ENCODE data around the gene RHBDL2.
"Not testable (repeated sequence)": the region's sequence is repeated elsewhere in the genome, so short reads cannot be mapped to it uniquely, and the experiment has no call there.

RHBDL2 gene

DNA sequence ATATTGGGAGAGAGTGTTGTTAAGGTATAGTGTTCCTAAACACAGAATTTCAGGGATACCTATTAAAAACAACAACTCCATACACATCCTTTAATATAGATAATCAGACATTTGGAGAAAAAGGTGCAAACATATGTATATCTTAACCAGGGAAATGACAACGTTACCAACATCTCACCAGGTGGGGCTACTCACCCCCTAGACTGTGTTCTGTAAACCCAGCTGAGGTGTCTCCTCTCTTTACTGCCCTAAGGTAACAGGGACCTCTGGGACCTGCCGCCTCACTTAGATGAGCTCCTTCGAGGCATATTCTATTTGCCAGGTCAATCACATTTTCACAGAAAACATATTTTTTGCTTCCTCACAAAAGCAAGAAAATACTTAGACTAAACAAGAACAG lies 95.4 kb downstream of the RHBDL2 start:
- no peak for TF ChIP-seq CTCF (IDR thresholded peaks at IDR 0.05)
- no peaks in the 10 kb centered on the region for H3K36me3 ChIP-seq (ENCODE audit: control insufficient read depth, insufficient read depth, low read length)
- no peaks in the 10 kb centered on the region for H3K9me3 ChIP-seq (ENCODE audit: control insufficient read depth, low read length)
- no peaks in the 10 kb centered on the region for H3K79me2 ChIP-seq
- H3K4me3 ChIP-seq (ENCODE audit: low read depth, low read length), result no peak overlapping the region
- no peak overlapping the region for H3K27ac ChIP-seq
- no peaks in the 10 kb centered on the region for H3K4me1 ChIP-seq
- H3K4me2 ChIP-seq (ENCODE audit: low read length), result no peak overlapping the region
- no peak overlapping the region for H2AFZ ChIP-seq
- no peak overlapping the region for H3K9ac ChIP-seq
- no peaks in the 10 kb centered on the region for H3K27me3 ChIP-seq (ENCODE audit: control insufficient read depth, insufficient read depth, low read length)

DNA sequence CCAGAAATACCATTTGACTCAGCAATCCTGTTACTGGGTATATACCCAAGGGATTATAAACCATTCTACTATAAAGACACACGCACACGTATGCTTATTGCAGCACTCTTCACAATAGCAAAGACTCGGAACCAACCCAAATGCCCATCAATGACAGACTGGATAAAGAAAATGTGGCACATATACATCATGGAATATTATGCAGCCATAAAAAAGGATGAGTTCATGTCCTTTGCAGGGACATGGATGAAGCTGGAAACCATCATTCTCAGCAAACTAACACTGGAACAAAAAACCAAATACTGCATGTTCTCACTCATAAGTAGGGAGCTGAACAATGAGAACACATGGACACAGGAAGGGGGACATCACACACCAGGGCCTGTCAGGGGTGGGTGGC lies 96.5 kb downstream of the RHBDL2 start:
- H3K27ac ChIP-seq; H3K4me3 ChIP-seq (ENCODE audit: low read depth, low read length); H3K9ac ChIP-seq; H3K9me3 ChIP-seq (ENCODE audit: control insufficient read depth, low read length); H3K36me3 ChIP-seq (ENCODE audit: control insufficient read depth, insufficient read depth, low read length); H3K79me2 ChIP-seq; H3K4me2 ChIP-seq (ENCODE audit: low read length); H3K27me3 ChIP-seq (ENCODE audit: control insufficient read depth, insufficient read depth, low read length); H3K4me1 ChIP-seq; H2AFZ ChIP-seq: not testable (repeated sequence)

GRCh38 chr1:38840281-38840680 lies 101.3 kb downstream of the RHBDL2 start:
- Histone ChIP-seq H3K79me2 (no peaks in the 10 kb centered on the region), H3K4me1 (no peaks in the 10 kb centered on the region), H3K9ac (no peak overlapping the region), H3K27ac (no peak overlapping the region), H3K27me3 (ENCODE audit: control insufficient read depth, insufficient read depth, low read length) (no peaks in the 10 kb centered on the region), H3K4me3 (ENCODE audit: low read depth, low read length) (no peak overlapping the region), H3K4me2 (ENCODE audit: low read length) (no peak overlapping the region), H3K36me3 (ENCODE audit: control insufficient read depth, insufficient read depth, low read length) (no peaks in the 10 kb centered on the region), H2AFZ (no peak overlapping the region), H3K9me3 (ENCODE audit: control insufficient read depth, low read length) (no peaks in the 10 kb centered on the region)
- TF ChIP-seq CTCF (IDR thresholded peaks at IDR 0.05), result no peak

GRCh38 chr1:38839363-38839762 lies 102.3 kb downstream of the RHBDL2 start:
- no peaks in the 10 kb centered on the region for H3K9me3 ChIP-seq (ENCODE audit: control insufficient read depth, low read length)
- no peaks in the 10 kb centered on the region for H3K36me3 ChIP-seq (ENCODE audit: control insufficient read depth, insufficient read depth, low read length)
- no peaks in the 10 kb centered on the region for H3K27me3 ChIP-seq (ENCODE audit: control insufficient read depth, insufficient read depth, low read length)
- no peaks in the 10 kb centered on the region for H3K4me1 ChIP-seq
- no peaks in the 10 kb centered on the region for H3K79me2 ChIP-seq
- no peak overlapping the region for H3K27ac ChIP-seq
- no peak overlapping the region for H3K4me3 ChIP-seq (ENCODE audit: low read depth, low read length)
- no peak overlapping the region for H3K9ac ChIP-seq
- no peak overlapping the region for H2AFZ ChIP-seq
- no peak overlapping the region for H3K4me2 ChIP-seq (ENCODE audit: low read length)
- TF ChIP-seq CTCF (IDR thresholded peaks at IDR 0.05), result no peak

GRCh38 chr1:38836316-38836715 lies 105.3 kb downstream of the RHBDL2 start:
- not testable (repeated sequence) for H3K4me2 ChIP-seq (ENCODE audit: low read length); H3K4me3 ChIP-seq (ENCODE audit: low read depth, low read length); H3K9me3 ChIP-seq (ENCODE audit: control insufficient read depth, low read length); H3K36me3 ChIP-seq (ENCODE audit: control insufficient read depth, insufficient read depth, low read length); H3K4me1 ChIP-seq; H3K27me3 ChIP-seq (ENCODE audit: control insufficient read depth, insufficient read depth, low read length); H2AFZ ChIP-seq; H3K27ac ChIP-seq; H3K79me2 ChIP-seq; H3K9ac ChIP-seq
